HCT116 (cell line): ENCODE measurements around the gene CECR2. TPM values are rescaled to one million over a fixed set of nuclear protein-coding genes. Genes with fewer than 3 reads are reported as not detected.

Experiments used
- ATAC-seq: fragments of 200-7000 bp; cut with Tn5 transposase; 2 replicates; pipeline ENCODE4 v1.9.1; 2020; ENCODE audit warnings: mild to moderate bottlenecking, moderate library complexity
- BruUV-seq: library from RNA; stranded (reverse); fragments of 400-500 nt; replicated peaks from 2 replicates; lab custom pipeline; 2021; lab: Mats Ljungman, UMichigan
- CTCF ChIA-PET: fragments of 300-600 bp; sonication (Branson Sonifier 250); formaldehyde crosslinking; loops from one replicate; lab custom pipeline; 2021; ENCODE audit warnings: antibody characterized with exemption; lab: Charles Lee
- POLR2A ChIA-PET: fragments of 300-600, 350-600 bp; sonication (Branson Sonifier 250); formaldehyde crosslinking; loops from one replicate; lab custom pipeline; 2021; ENCODE audit warnings: antibody characterized with exemption; lab: Charles Lee
- RAD21 ChIA-PET, 2 experiments: fragments of 300-600 bp; sonication (Branson Sonifier 250); formaldehyde crosslinking; loops; one replicate each; lab custom pipeline; 2023; ENCODE audit warnings: low total read pairs in 2 of 2; ENCODE audit not compliant: uncharacterized antibody in 2 of 2, unreplicated experiment in 2 of 2, low non-redundant PET in 1 of 2; lab: Charles Lee
- DNase-seq: peaks from one replicate; pipeline ENCODE4 v3.0.0-alpha.2; 2010; ENCODE audit warnings: low read depth, low spot score
- H2AFZ ChIP-seq: fragments of 200-600 bp; shearing (Covaris generic), sonication (generic); 2 replicates; pipeline ENCODE4 v1.6.1; 2017; ENCODE audit warnings: low read depth, mixed run types, mixed read lengths, antibody characterized with exemption, low read length; ENCODE audit not compliant: poor library complexity, severe bottlenecking
- H3K27ac ChIP-seq: 2 replicates; pipeline ENCODE4 v1.5.1; 2012; ENCODE audit warnings: low read depth, low read length
- H3K27me3 ChIP-seq: fragments of 200-600 bp; sonication (generic); 2 replicates; pipeline ENCODE4 v1.6.1; 2016; ENCODE audit warnings: mixed run types, low read length, mixed read lengths; ENCODE audit not compliant: insufficient read depth
- H3K36me3 ChIP-seq, 2 experiments: fragments of 200-500 bp in 1 of 2; fragments of 200-600 bp in 1 of 2; sonication (Bioruptor generic) in 1 of 2; sonication (generic) in 1 of 2; 2 replicates each; pipeline versions ENCODE4 v1.5.1 to v1.6.1; 2014 to 2016; ENCODE audit warnings: low read length in 2 of 2, inconsistent platforms in 1 of 2, mixed read lengths in 1 of 2, mixed run types in 1 of 2; ENCODE audit not compliant: insufficient read depth in 2 of 2, control insufficient read depth in 1 of 2
- H3K4me1 ChIP-seq, 2 experiments: fragments of 200-600 bp in 1 of 2; sonication (generic) in 1 of 2; 2 replicates each; pipeline versions ENCODE4 v1.5.1 to v1.6.1; 2012 to 2017; ENCODE audit warnings: low read length in 2 of 2, inconsistent platforms in 1 of 2, mild to moderate bottlenecking in 1 of 2, mixed read lengths in 1 of 2, mixed run types in 1 of 2, moderate library complexity in 1 of 2; ENCODE audit not compliant: insufficient read depth in 2 of 2, control insufficient read depth in 1 of 2
- H3K4me2 ChIP-seq: fragments of 200-600 bp; sonication (generic); 2 replicates; pipeline ENCODE4 v1.6.1; 2017; ENCODE audit warnings: mixed run types, low read length, mixed read lengths
- H3K4me3 ChIP-seq, 2 experiments: fragments of 200-600 bp in 1 of 2; sonication (generic) in 1 of 2; replicated peaks in 1 of 2; 2 replicates each; pipeline ENCODE4 v1.5.1; 2011 to 2016; ENCODE audit warnings: low read length in 2 of 2, control low read depth in 1 of 2, low read depth in 1 of 2, mild to moderate bottlenecking in 1 of 2, mixed read lengths in 1 of 2, mixed run types in 1 of 2
- H3K79me2 ChIP-seq: fragments of 200-600 bp; sonication (generic); 2 replicates; pipeline ENCODE4 v1.6.1; 2017; ENCODE audit warnings: mild to moderate bottlenecking, mixed run types, low read length, moderate library complexity, mixed read lengths; ENCODE audit not compliant: insufficient read depth
- H3K9ac ChIP-seq: fragments of 200-600 bp; sonication (generic); 2 replicates; pipeline ENCODE4 v1.6.1; 2016; ENCODE audit warnings: low read length, mixed read lengths
- H3K9me2 ChIP-seq: fragments of 200-600 bp; sonication (generic), shearing (Covaris generic); 2 replicates; pipeline ENCODE4 v1.6.1; 2017; ENCODE audit warnings: mixed run types, mild to moderate bottlenecking, moderate library complexity; ENCODE audit not compliant: insufficient read depth
- H3K9me3 ChIP-seq, 2 experiments: fragments of 200-500 bp in 1 of 2; fragments of 200-600 bp in 1 of 2; sonication (Bioruptor generic) in 1 of 2; sonication (generic) in 1 of 2; 2 replicates each; pipeline ENCODE4 v1.6.1; 2014 to 2017; ENCODE audit warnings: low read length in 2 of 2, mixed read lengths in 2 of 2, inconsistent platforms in 1 of 2, low read depth in 1 of 2, mild to moderate bottlenecking in 1 of 2, mixed run types in 1 of 2, moderate library complexity in 1 of 2; ENCODE audit not compliant: control insufficient read depth in 1 of 2, insufficient read depth in 1 of 2
- H4K20me1 ChIP-seq: fragments of 200-600 bp; sonication (generic), shearing (Covaris generic); 2 replicates; pipeline ENCODE4 v1.6.1; 2017; ENCODE audit warnings: mixed run types, mild to moderate bottlenecking, moderate library complexity; ENCODE audit not compliant: insufficient read depth
- ATF3 ChIP-seq: IDR thresholded peaks from 2 replicates; pipeline ENCODE4 v1.6.1; 2012
- CEBPB ChIP-seq: IDR thresholded peaks from 2 replicates; pipeline ENCODE4 v1.6.1; 2012; ENCODE audit warnings: low read depth
- CTCF ChIP-seq, 3 experiments: fragments of 200-600 bp in 1 of 3; sonication (generic) in 1 of 3; IDR thresholded peaks in 2 of 3; conservative IDR thresholded peaks in 1 of 3; 2 replicates each; pipeline ENCODE4 v1.5.1; 2012 to 2017; ENCODE audit warnings: low read depth in 2 of 3, low read length in 2 of 3, antibody characterized with exemption in 1 of 3, borderline replicate concordance in 1 of 3, control low read depth in 1 of 3, mild to moderate bottlenecking in 1 of 3, mixed read lengths in 1 of 3, mixed run types in 1 of 3, moderate library complexity in 1 of 3; ENCODE audit not compliant: insufficient read depth in 1 of 3
- EGR1 ChIP-seq: IDR thresholded peaks from 2 replicates; pipeline ENCODE4 v1.6.1; 2012; ENCODE audit warnings: low read depth
- ELF1 ChIP-seq: IDR thresholded peaks from 2 replicates; pipeline ENCODE4 v1.6.1; 2012; ENCODE audit warnings: low read depth, borderline replicate concordance
- EZH2phosphoT487 ChIP-seq: fragments of 200-600 bp; IDR thresholded peaks from 2 replicates; pipeline ENCODE4 v1.6.1; 2018; ENCODE audit warnings: antibody characterized with exemption, borderline replicate concordance
- FOSL1 ChIP-seq: IDR thresholded peaks from 2 replicates; pipeline ENCODE4 v1.6.1; 2012; ENCODE audit warnings: low read depth
- JUND ChIP-seq: IDR thresholded peaks from 2 replicates; pipeline ENCODE4 v1.6.1; 2012
- MAX ChIP-seq: IDR thresholded peaks from 2 replicates; pipeline ENCODE4 v1.6.1; 2012
- POLR2A ChIP-seq: IDR thresholded peaks from 2 replicates; pipeline ENCODE4 v1.7.0; 2011; ENCODE audit warnings: borderline replicate concordance; ENCODE audit not compliant: insufficient read depth, insufficient read length; ENCODE audit errors: extremely low read depth
- RAD21 ChIP-seq: IDR thresholded peaks from 2 replicates; pipeline ENCODE4 v1.6.1; 2012; ENCODE audit warnings: low read depth, mild to moderate bottlenecking
- REST ChIP-seq: IDR thresholded peaks from 2 replicates; pipeline ENCODE4 v1.6.1; 2012; ENCODE audit warnings: low read depth
- SIN3A ChIP-seq: IDR thresholded peaks from 2 replicates; pipeline ENCODE4 v1.6.1; 2012; ENCODE audit warnings: low read depth
- SP1 ChIP-seq: IDR thresholded peaks from 2 replicates; pipeline ENCODE4 v1.6.1; 2012; ENCODE audit warnings: low read depth
- SRF ChIP-seq: IDR thresholded peaks from 2 replicates; pipeline ENCODE4 v1.6.1; 2012; ENCODE audit warnings: low read depth
- TCF7L2 ChIP-seq: IDR thresholded peaks from 2 replicates; pipeline ENCODE4 v1.7.0; 2011; ENCODE audit warnings: borderline replicate concordance, inconsistent platforms; ENCODE audit not compliant: insufficient read depth, insufficient read length; ENCODE audit errors: extremely low read depth
- YY1 ChIP-seq: IDR thresholded peaks from 2 replicates; pipeline ENCODE4 v1.6.1; 2011; ENCODE audit warnings: low read length, low read depth, moderate library complexity, mild to moderate bottlenecking; ENCODE audit not compliant: insufficient replicate concordance; ENCODE audit errors: extremely low read depth
- ZBTB33 ChIP-seq: IDR thresholded peaks from 2 replicates; pipeline ENCODE4 v1.6.1; 2011; ENCODE audit warnings: mild to moderate bottlenecking, low read length, moderate library complexity; ENCODE audit not compliant: insufficient replicate concordance; ENCODE audit errors: extremely low read depth
- ZFX ChIP-seq: fragments of 450-650 bp; IDR thresholded peaks from 2 replicates; pipeline ENCODE4 v1.6.1; 2017
- ZNF274 ChIP-seq: fragments of 200-500 bp; sonication (Bioruptor generic); IDR thresholded peaks from 2 replicates; pipeline ENCODE4 v1.6.1; 2014; ENCODE audit warnings: mild to moderate bottlenecking, low read depth, low read length, inconsistent platforms
- intact Hi-C: fragments of 100-400 bp; cut with micrococcal nuclease; formaldehyde crosslinking; loops from 2 replicates; pipeline ENCODE4 v1.10.0; 2022
- total RNA-seq: library from RNA; stranded (reverse); gene quantifications from one replicate; pipeline ENCODE4 v1.2.1, GENCODE V29; 2021; ENCODE audit not compliant: unreplicated experiment

The CECR2 gene
- total RNA-seq, 1 experiment from 2014 or later = 6.0 TPM

- no peaks in the 10 kb centered on the region for H4K20me1 ChIP-seq
- ChIA-PET POLR2A (no interaction called here), CTCF (interaction anchor here (1.5 kb wide), 1 partner anchor 12 kb away, joined by 5 read pairs; no protein-coding TSS in a partner anchor), RAD21 (no interaction called here)
- H3K36me3 ChIP-seq = no peaks in the 10 kb centered on the region
- no peak for TF ChIP-seq JUND
- TF ChIP-seq ZNF274 = no peak
- no peak for TF ChIP-seq EGR1
- no peak for TF ChIP-seq MAX
- TF ChIP-seq CTCF (IDR thresholded peaks at IDR 0.05 in 2 of 3, conservative IDR thresholded peaks at IDR 0.05 in 1 of 3; ENCODE audit: borderline replicate concordance in 1 of 3, insufficient read depth in 1 of 3, low read depth in 2 of 3, low read length in 2 of 3) = no peak
- TF ChIP-seq RAD21 = no peak
- TF ChIP-seq SP1 = no peak
- no peak for TF ChIP-seq ZFX
- no peak for TF ChIP-seq REST
- TF ChIP-seq ZBTB33 = no peak
- no peak for TF ChIP-seq POLR2A
- TF ChIP-seq ELF1 = no peak
- no peak for TF ChIP-seq YY1
- TF ChIP-seq SRF = no peak
- TF ChIP-seq EZH2phosphoT487 = no peak
- TF ChIP-seq TCF7L2 = no peak
- no peak for TF ChIP-seq SIN3A
- TF ChIP-seq FOSL1 = no peak
- no peak for TF ChIP-seq CEBPB
- no peak for TF ChIP-seq ATF3
- ATAC-seq (no peak), DNase-seq (no peak)
- no peaks in the 10 kb centered on the region for H3K79me2 ChIP-seq
- H3K4me2 ChIP-seq = no peak overlapping the region
- no peaks in the 10 kb centered on the region for H3K9me3 ChIP-seq
- no peak overlapping the region for H3K4me3 ChIP-seq
- H3K27ac ChIP-seq = no peak overlapping the region
- H3K9me2 ChIP-seq = no peaks in the 10 kb centered on the region
- H2AFZ ChIP-seq = no peak overlapping the region
- no peak overlapping the region for H3K9ac ChIP-seq
- no peaks in the 10 kb centered on the region for H3K4me1 ChIP-seq
- BruUV-seq = no TSS peak
- intact Hi-C loops = no loop called here
- no peaks in the 10 kb centered on the region for H3K27me3 ChIP-seq
These were observed 144.4 kb downstream of the CECR2 start for GRCh38 chr22:17513612-17514011.
